ENCODE measurements around the gene FNBP1. TPM values are rescaled to one million over a fixed set of nuclear protein-coding genes. Genes with fewer than 3 reads are reported as not detected.

FNBP1 gene
- total and polyA plus RNA-seq, 10 of the 15 experiments (the other 5 are each of a cell fraction or from before 2014, with no cell fraction given), result 64.5 to 353 (median 179) TPM

- no peak overlapping the region for H3K4me3 ChIP-seq
- RAD21 ChIA-PET (ENCODE audit: unreplicated experiment), result interaction anchor here (1.0 to 1.2 kb wide), 3 partner anchors 13 to 20 kb away, joined by 3 to 6 read pairs (median 4); no protein-coding TSS in a partner anchor
- H3K4me2 ChIP-seq (ENCODE audit: control insufficient read depth, insufficient read depth), result no peak overlapping the region; the same call in 1 of the 2 replicates
- peaks cover 9 to 28% of the 10 kb centered on the region in 2 experiments for H3K36me3 ChIP-seq (ENCODE audit: control insufficient read depth in 2 of 2, insufficient read depth in 2 of 2, low read length in 1 of 2)
- H3K9me3 ChIP-seq (replicated peaks; ENCODE audit: control insufficient read depth, insufficient read depth, low read length), result peaks cover 10% of the 10 kb centered on the region; the same call in 2 of the 3 replicates
- H3K27ac ChIP-seq (ENCODE audit: control insufficient read depth, insufficient read depth), result peak overlapping the region; percentile 83
- POLR2A ChIA-PET, result interaction anchor here (0.6 to 10.6 kb wide), 2 partner anchors 20 to 31 kb away, joined by 10 to 270 read pairs; no protein-coding TSS in a partner anchor
- FAIRE-seq, result no peak
- no TSS peak for BruUV-seq (replicated peaks)
- peaks cover 2% of the 10 kb centered on the region; the same call in 1 of the 2 replicates for H4K20me1 ChIP-seq (ENCODE audit: control insufficient read depth, insufficient read depth)
- intact Hi-C loops (cut with micrococcal nuclease; ENCODE audit: unreplicated experiment) (no loop called here), in situ Hi-C loops (cut with MboI) (no loop called here)
- peaks cover 97% of the 10 kb centered on the region for H3K79me2 ChIP-seq (ENCODE audit: control insufficient read depth, insufficient read depth, low read length)
- no peak overlapping the region for H3K9ac ChIP-seq (ENCODE audit: control insufficient read depth, insufficient read depth, low read length)
- 49% methylated on average over 5 of the region's 5 CpGs for WGBS (ENCODE audit: insufficient coverage, insufficient replicate concordance, low lambda C conversion rate, missing lambda C conversion rate)
- no peak for ATAC-seq
- no peaks in the 10 kb centered on the region for H3K27me3 ChIP-seq (replicated peaks in 1 of 2; ENCODE audit: control insufficient read depth in 2 of 2, insufficient read depth in 2 of 2, low read length in 1 of 2)
- peaks cover 82% of the 10 kb centered on the region for H3K4me1 ChIP-seq (ENCODE audit: control insufficient read depth, insufficient read depth, low read length)
- CTCF ChIA-PET, result interaction anchor here (0.8 kb wide), 1 partner anchor 128 kb away, joined by 8 read pairs; no protein-coding TSS in a partner anchor
- no peak overlapping the region for H2AFZ ChIP-seq (ENCODE audit: control insufficient read depth, low read depth, low read length)
- SMC1A ChIA-PET (ENCODE audit: uncharacterized antibody, unreplicated experiment), result interaction anchor here (1.5 to 28.7 kb wide), 4 partner anchors 7 to 24 kb away, joined by 3 to 763 read pairs (median 5); no protein-coding TSS in a partner anchor
- TF ChIP-seq ATF7 (IDR thresholded peaks at IDR 0.05; ENCODE audit: low read depth) (no peak), KDM1A (IDR thresholded peaks at IDR 0.05; ENCODE audit: borderline replicate concordance) (no peak), HDGF (IDR thresholded peaks at IDR 0.05) (0 out of 2 replicates have a peak, but pooled peaks have one; percentile 13), EED (IDR thresholded peaks at IDR 0.05; ENCODE audit: low read depth) (no peak), TBL1XR1 (IDR thresholded peaks at IDR 0.05; ENCODE audit: low read depth, low read length) (no peak), RCOR1 (conservative IDR thresholded peaks at IDR 0.05; ENCODE audit: low read depth, low read length) (no peak), POLR2AphosphoS2 (IDR thresholded peaks at IDR 0.05; ENCODE audit: low read depth, low read length) (peak; percentile 78), EP300 (IDR thresholded peaks at IDR 0.05; ENCODE audit: borderline replicate concordance in 1 of 2, control insufficient read depth in 1 of 2, low read depth in 2 of 2, low read length in 2 of 2) (no peak), POLR2AphosphoS5 (IDR thresholded peaks at IDR 0.05; ENCODE audit: low read length) (peak; percentile 43; the same call in 1 of the 2 replicates), BCL11A (IDR thresholded peaks at IDR 0.05; ENCODE audit: low read depth, low read length) (no peak), ZNF274 (IDR thresholded peaks at IDR 0.05; ENCODE audit: insufficient read depth, insufficient read length) (no peak), WRNIP1 (IDR thresholded peaks at IDR 0.05; ENCODE audit: borderline replicate concordance, low read depth, low read length) (0 out of 2 replicates have a peak, but pooled peaks have one; percentile 79)
- TF ChIP-seq, protein P1, sequence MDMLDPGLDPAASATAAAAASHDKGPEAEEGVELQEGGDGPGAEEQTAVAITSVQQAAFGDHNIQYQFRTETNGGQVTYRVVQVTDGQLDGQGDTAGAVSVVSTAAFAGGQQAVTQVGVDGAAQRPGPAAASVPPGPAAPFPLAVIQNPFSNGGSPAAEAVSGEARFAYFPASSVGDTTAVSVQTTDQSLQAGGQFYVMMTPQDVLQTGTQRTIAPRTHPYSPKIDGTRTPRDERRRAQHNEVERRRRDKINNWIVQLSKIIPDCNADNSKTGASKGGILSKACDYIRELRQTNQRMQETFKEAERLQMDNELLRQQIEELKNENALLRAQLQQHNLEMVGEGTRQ (IDR thresholded peaks at IDR 0.05; ENCODE audit: borderline replicate concordance, low read depth, low read length), result no peak
- no peak for DNase-seq (ENCODE audit: low read depth, low spot score)
Observed at GRCh38 chr9:130015353-130016019, 27.5 kb downstream of the FNBP1 start.
